Measurements from ENCODE around the gene GCNA. TPM values are rescaled to one million over a fixed set of nuclear protein-coding genes. Genes with fewer than 3 reads are reported as not detected.

The GCNA gene, protein sequence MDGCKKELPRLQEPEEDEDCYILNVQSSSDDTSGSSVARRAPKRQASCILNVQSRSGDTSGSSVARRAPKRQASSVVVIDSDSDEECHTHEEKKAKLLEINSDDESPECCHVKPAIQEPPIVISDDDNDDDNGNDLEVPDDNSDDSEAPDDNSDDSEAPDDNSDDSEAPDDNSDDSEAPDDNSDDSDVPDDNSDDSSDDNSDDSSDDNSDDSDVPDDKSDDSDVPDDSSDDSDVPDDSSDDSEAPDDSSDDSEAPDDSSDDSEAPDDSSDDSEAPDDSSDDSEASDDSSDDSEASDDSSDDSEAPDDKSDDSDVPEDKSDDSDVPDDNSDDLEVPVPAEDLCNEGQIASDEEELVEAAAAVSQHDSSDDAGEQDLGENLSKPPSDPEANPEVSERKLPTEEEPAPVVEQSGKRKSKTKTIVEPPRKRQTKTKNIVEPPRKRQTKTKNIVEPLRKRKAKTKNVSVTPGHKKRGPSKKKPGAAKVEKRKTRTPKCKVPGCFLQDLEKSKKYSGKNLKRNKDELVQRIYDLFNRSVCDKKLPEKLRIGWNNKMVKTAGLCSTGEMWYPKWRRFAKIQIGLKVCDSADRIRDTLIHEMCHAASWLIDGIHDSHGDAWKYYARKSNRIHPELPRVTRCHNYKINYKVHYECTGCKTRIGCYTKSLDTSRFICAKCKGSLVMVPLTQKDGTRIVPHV
- 1 to 10 TPM in 1 of 2 donors, under 1 TPM in 1; 0.48 to 3.0 TPM for total RNA-seq

DNA sequence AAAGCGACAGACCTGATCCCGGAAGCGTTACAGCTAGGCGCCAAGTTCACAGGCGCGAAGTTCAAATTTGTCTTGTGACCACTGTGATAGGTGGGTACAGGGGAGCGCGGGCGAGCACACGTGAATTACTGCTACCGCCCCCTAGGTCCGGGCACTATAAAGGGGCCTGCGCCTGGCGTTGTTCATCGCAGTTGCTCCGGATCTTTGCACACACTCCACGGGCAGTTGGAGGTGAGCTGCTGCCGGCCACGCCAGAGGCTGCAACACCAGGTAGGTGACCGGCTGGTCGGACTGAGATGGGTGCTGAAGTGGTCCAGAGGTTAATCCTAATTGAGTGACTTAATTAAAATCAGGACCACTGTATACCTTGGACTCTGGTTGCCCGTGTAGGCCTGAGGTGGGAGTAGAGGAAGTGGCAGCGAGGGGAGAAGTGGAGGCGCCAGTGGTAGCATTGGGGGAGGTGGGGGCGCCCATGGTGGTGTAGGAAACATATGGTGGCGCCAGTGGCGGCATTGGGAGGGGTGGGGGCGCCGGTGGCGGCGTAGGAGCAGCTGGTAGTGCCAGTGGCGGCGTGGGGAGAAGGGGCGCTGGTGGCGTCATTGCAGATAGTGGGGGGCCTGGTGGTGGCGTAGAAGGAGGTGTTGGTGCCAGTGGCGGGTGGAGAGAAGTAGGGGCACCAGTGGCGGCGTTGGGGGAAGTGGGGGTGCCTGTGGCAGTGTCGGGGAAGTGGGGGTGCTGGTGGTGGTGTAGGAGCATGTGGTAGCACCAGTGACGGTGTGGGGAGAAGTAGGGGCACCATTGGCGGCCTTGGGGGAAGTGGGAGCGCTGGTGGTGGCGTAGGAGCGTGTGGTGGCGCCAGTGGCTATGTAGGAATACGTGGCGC is at the start of gene GCNA:
Gene GCNA, plus strand, starts transcription at position 185 of the 883 bp plus-strand sequence. CDS start 2,385 bp downstream, outside the sequence.
- no peak for DNase-seq (ENCODE audit: low spot score)
- Histone ChIP-seq H3K4me1 (no peaks in the 10 kb centered on the region), H3K9me3 (no peaks in the 10 kb centered on the region), H3K36me3 (peaks cover 16% of the 10 kb centered on the region), H3K27ac (no peak within 1 kb of the TSS), H3K27me3 (no peaks in the 10 kb centered on the region), H3K4me3 (no peak within 1 kb of the TSS)
- TF ChIP-seq CTCF (IDR thresholded peaks at IDR 0.05): no peak

DNA sequence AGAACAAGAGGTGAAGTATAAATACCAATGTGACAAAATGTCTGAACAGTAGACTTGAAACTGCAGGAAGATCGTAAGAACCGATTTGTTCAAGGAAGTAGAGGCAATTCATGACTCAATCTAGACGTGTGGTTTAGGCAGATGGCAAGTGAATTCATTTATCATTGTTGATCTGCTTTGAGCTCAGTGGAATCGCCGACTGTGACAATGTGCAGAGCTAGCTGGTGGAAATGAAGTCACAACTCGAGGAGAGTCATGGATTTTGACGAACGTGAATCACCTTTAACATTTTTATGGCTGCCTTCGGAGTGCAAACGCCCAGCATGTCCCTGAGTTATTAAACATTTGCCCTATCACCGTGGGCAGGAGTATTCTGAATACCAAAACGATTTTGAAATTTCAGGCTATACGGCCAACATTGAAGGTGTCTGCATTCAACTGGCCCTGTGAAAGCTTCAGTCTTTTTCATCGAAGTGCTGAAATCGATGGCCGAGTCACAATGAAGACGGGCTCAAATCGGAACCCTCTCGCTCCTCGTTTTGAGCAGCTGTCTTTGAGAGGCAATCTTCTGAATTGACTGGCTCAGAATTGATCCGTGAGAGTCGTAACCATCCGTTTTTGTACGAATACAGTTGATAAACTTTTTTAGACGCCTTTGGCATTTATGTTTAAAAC is 46.0 kb upstream of the GCNA start:
- Histone ChIP-seq H3K4me3 (peak overlapping the region; percentile 57 to 61), H3K27ac (peak overlapping the region; percentile 83 to 91), H3K9me3 (no peaks in the 10 kb centered on the region), H3K4me1 (peaks cover 0 to 3% of the 10 kb centered on the region in 2 donors), H3K36me3 (no peaks in the 10 kb centered on the region), H3K27me3 (no peaks in the 10 kb centered on the region)
- no peak for DNase-seq (ENCODE audit: low spot score)
- no peak for TF ChIP-seq CTCF (IDR thresholded peaks at IDR 0.05)

DNA sequence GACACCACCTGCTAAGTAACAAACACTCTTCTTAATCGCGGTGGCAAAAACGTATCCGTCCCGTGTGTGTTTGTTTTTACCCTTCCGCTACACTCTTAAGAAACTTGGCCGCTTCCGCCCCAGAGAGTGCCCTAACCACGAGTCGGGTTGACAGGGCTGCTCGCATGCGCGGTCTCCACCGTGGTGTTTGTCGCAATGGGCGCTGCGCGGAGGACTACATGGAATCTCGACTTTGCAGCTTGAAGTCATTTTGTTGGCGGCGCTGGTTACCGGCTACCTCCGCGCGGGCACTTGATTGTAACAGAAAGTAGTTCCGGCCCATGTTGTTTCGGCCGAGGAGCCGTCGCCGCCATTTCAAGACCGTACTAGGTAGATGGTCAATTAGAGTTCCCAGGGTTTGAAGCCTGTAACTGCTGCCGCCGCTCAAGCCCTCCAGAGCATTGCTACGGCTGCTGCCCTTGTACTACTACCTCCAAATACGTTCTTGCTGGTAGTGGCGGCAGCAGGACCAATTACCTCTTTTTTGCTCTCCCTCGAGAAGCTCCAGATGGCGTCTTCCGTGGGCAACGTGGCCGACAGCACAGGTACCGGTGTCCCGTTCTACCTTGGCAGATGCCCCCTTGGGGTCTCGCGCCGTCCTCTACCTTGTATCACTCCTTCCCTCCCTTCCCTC is 45.3 kb upstream of the GCNA start, which contains the start of gene OGT:
Gene OGT, plus strand, starts transcription at position 352 of the 673 bp plus-strand sequence. Its CDS starts 196 bp downstream, at position 548.
- Histone ChIP-seq H3K9me3 (no peaks in the 10 kb centered on the region), H3K4me1 (peaks cover 0 to 10% of the 10 kb centered on the region in 2 donors), H3K27me3 (no peaks in the 10 kb centered on the region), H3K36me3 (peaks cover 2% of the 10 kb centered on the region), H3K4me3 (peak within 1 kb of the TSS; percentile 57 to 61), H3K27ac (peak within 1 kb of the TSS; percentile 83 to 91)
- TF ChIP-seq CTCF (IDR thresholded peaks at IDR 0.05): no peak
- peak; percentile 97 for DNase-seq (ENCODE audit: low spot score)

DNA sequence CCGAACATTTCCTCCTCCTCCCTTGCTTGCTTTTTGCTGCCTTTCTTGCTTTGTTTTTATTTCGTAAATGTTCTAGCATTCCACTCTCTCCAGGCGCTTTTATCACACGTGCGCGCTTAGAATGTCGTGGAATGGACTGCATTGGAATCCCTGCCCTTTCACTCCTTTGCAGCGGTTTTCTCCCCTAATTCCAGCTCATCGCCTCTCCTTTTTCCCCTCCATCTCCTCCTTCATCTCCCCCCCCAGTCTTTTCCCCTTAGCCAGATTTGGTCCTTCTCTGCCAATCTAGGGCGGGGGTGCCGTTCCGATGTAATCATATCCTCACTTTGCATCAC is 44.8 kb upstream of the GCNA start:
- Histone ChIP-seq H3K4me1 (peaks cover 0 to 10% of the 10 kb centered on the region in 2 donors), H3K9me3 (no peaks in the 10 kb centered on the region), H3K27ac (peak overlapping the region; percentile 83 to 91), H3K36me3 (peaks cover 5% of the 10 kb centered on the region), H3K27me3 (no peaks in the 10 kb centered on the region), H3K4me3 (peak overlapping the region; percentile 57 to 61)
- no peak for TF ChIP-seq CTCF (IDR thresholded peaks at IDR 0.05)
- no peak for DNase-seq (ENCODE audit: low spot score)

Data from right atrium auricular region (tissue), 2 donors.